CMK (cell line): ENCODE results near the gene TXLNB.

Experiments
- DNase-seq: peaks from one replicate; pipeline ENCODE4 v3.0.0-alpha.2; 2010; ENCODE audit warnings: low read depth

Gene TXLNB

DNA sequence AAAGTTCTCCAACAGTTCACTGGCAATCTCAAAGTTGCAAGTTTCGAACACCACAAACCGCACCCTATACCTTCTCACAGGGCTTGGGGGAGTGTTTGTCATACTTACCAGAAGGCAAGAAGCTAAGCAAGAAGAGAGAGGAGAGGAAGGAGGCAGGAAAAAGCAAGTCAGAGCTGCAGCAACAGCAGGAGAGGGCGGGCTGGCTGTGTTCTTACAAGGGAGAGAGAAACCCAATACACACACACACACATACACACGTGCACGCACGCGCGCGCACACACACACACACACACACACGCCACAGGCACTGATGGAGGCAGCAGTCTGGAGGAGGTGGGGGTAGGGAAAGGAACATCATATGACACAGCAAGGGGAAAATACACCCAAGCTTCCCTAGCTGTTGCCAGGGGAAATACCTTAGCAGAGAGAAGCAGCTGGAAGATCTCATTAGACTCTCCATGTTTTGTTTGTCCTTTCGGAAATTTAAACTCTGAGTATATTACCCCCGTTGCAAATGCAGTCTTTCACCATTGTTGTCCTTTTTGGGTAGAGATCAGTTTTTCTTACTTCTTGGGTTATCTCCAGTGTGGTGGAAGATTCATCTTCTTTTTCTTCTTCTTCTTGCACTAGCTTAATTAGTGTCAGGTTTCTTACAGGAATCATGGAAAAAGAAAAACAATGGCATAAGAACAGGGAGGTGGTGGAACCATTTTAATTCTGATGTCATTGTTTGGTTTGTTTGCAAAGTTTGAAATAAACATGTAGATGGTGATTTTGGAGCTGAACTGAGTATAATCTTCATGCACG lies at the start of gene TXLNB:
TXLNB (minus strand) TSS at position 186 of the 807 bp plus-strand sequence. CDS start 3,099 bp downstream, outside the sequence.
- DNase-seq: no peak

DNA sequence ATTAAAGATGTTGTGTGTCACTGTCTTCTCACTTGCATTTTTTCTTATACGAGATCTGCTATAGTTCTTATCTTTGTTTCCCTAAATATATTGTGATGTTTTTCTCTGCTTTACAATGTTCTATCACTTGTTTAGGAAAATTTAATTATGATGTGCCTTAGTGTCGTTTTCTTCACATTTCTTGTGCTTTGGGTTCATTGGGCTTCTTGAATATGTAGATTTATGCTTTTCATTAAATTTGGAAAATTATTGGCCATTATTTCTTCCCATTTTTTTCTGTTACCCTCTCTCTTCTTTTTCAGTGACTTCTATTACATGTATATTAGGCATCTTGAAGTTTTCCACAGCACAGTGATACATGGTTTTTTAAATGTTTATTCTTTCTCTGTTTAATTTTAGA lies 49.3 kb upstream of the TXLNB start:
- DNase-seq: no peak

DNA sequence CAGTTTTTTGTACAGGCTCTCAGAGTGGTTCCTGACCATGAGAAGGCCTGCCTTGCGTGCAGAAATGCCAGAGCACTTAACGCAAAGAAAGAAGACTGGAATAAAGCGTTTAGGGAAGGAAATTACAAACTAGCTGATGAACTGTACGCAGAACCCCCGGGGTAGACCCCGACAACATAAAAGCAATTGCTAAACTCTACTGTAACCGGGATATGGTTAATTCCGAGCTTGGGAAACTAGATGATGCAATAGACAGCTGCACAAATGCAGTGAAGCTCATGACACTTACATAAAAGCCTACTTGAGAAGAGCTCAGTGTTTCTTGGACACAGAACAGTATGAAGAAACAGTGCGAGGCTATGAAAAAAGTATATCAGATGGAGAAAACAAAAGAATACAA lies 47.0 kb upstream of the TXLNB start:
- no peak for DNase-seq

DNA sequence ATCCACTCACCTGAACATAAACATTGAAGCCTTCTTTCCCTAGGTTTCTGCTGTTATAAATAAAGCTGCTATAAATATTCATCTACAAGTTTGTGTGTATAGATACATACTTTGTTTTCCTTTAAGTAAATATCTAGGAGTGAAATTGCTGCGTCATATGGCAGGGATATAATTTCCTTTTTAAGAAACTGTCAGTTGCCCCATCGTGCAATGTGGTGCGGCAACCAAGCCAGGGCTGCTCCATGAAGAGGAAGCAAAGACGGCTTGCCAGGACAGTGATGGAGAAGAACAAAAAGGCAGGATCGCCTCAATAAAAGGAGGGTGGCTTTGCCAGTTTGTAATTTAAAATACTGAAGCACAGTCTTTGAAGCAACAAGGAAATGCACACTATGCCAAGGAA lies 46.0 kb upstream of the TXLNB start:
- DNase-seq: no peak

DNA sequence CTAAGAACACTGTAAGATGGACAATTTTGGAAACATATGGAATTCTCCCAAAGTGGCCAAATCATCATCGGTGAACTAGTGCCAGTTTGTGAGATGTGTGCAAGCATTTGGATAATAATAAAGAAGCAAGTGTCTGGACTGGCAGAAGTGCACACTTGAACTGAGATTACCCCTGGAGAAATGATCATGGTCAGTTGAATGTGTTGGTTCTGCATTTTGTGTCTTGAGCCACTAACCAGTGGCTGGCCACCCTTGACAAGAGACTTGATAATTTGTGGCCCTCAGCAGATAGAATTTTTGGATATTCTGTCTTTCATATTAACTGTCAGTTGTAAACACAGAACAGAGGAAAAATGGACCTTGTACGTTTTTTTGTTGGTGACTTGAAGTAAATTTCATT lies 45.2 kb upstream of the TXLNB start:
- DNase-seq: no peak

DNA sequence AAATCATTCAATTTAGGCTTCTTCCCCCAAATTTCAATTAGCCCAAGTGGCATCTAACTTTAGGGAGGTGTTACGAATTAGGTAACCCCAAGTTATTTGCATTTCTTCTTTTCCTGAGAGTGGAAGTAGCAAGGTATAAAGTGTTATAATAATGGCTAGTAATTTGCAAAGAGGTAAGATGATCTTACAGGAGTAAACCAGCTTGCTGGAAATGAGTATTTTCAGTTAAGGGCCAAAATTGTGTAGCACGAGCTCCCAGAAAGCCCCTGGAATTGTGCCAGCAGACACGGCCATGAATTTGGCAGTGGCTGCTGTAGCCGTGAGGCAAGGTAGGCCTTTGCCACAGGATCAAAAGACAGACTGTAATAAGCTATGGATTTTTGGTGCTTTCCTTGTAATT lies 44.7 kb upstream of the TXLNB start:
- DNase-seq: no peak

DNA sequence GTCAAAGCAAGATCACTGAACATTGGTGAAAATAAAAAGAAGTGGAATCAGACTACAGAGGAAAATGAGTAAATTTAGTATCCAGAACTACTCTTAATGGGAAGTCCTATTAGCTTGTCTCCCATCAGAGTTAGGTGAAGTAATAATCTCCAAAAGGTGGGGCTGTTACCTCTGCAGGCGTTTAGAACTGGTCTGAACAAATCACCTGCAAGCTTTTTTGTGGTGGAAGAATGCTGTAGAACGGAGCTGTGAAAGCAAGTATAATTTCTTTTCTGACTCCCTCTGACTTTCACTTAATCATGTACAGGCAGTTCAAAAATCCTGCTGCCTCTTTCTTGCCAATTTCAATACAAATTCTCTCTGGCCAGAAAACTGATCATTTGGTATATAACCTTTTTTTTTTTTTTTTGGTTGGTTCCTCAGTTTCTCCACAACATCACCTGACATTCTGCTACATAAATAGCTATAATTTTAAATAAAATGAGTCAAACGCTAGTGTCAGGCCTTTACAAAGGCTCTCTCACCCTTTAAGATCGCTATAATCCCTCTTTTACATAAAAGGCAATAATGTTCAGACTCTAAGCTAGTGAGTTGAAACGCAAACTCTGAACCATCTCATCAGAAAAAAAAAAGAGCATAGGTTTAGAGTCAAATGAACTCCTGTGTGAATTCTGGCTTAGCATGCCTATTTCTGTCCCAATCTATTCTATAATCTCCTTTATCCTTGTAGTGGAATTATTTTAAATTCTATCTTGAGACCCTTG lies 43.8 kb upstream of the TXLNB start:
- no peak for DNase-seq

DNA sequence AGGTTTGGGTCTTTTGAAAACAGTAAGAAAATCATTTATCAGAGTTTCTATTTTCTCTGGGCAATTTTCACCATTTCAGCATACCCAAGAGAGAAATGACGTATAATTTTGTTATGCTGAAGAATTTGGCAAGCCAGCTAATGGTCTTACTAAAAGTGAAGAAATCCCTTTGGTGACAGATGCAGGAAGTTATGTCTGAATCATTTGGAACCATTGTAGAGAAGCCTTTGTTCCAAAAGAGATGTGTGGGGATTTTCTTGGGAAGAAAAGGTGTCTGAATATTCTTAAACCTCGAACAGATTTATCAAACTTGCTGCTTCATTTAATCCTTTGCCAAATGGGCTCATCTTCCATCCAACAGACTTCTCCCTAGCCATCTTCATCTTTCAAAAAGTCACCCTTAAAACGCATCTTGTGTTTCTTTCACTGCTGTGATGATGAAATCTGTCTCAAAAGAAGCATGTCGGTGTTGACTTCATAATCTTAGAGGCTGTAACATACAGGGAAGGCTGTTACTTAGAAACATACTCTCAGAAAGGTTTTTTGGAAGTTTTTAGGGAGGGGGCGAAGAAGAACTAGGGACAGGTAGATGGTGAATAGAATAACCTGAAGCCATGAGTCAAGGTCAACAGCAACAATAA lies 43.1 kb upstream of the TXLNB start:
- DNase-seq: no peak

DNA sequence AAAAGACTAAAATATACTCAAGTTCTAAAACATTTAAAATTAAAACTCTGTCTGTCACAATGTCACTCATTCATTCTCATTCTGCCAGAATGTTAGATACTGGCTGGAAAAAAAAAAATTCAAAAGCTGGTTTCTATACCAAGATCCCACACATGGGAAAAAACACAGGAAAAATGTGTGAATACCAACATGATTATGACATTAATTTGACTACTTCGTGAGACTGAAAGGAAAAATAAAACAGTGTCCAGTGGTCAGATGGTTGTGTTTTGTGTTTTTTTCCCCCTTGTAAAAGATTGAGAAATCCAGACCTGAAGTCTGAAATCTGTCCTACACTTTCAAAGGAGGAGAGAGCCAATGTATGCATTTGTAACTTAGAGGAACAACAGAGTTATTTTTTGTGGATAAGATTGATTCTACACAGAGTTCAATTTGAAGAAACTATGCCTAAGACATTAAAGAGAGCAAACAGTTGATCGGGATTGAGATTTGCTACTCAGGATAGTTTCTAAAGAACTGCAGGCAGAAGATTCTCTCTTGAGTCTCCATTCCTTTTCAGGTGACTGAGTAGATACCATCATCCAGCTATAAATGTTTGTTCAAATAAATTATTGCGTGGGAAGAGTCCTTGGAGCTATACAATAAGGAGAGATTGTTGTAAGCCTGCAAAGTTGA lies 39.2 kb upstream of the TXLNB start:
- DNase-seq: no peak

DNA sequence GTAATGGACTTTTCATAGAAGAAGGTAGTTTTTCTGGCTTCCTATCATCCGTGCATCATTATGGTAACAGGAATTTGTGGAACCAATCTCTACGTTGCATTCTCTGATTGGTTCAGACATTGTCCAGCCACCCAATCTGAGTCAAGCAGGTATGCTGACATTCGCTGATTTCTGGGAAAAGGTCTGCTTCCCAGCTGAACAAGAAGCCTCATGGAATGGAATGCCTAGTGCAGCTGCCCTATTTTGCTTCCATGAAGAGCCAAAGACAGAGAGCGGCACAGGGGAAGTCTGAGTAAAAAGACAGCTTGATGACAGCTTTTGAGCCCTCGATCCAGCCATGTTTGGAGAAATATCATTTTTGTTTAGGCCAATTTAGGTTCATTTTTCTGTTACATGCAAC lies 38.5 kb upstream of the TXLNB start:
- DNase-seq: no peak

DNA sequence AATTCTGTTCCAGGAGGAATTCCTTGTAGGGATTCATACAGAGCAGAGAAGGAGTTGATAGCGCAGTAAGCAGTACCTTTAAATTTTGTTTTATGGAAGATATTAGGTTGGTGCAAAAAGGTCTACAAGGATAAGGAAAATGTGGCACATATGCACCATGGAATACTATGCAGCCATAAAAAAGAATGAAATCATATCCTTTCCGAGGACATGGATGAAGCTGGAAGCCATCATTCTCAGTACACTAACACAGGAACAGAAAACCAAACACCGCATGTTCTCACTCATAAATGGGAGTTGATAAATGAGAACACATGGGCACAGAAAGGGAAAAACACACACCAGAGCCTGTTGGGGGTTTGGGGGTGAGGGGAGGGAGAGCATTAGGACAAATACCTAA lies 37.4 kb upstream of the TXLNB start:
- no peak for DNase-seq

DNA sequence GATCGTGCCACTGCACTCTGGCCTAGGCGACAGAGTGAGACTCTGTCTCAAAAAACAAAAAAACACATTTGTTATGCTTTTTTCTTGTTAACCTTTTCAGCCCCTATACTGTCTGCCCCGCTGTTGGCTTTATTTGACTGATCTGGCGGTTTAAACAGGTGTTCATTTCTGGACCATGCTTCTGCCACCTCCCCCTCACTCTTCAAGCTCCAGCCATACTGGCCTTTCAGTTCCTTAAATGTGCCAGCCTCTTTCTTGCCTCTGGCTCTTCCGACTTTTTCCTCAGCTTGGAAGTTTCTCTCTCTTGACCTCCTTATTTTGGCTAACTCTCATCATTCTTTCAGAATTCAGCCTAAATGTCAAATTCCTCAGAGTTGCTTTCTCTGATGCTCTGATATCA lies 35.2 kb upstream of the TXLNB start:
- no peak for DNase-seq

DNA sequence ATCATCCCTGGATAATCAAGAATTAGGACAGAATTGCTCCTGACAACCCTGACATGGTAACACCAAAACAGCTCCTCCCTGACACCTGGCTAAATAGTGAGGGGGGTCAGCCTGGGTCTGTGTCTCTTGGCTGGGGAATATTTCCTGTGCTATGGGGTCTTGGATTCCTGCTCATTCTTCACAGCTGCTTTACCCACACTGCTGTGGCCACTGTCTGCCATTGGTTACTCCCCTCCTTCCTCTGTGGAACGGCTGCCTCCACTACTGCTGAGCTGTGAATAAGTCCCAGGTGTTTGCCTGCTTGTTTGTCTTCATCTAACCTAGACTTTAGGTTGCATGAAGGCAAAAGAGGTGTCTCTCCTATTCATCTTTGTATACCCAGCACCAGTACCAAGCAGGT lies 33.9 kb upstream of the TXLNB start:
- DNase-seq: no peak

DNA sequence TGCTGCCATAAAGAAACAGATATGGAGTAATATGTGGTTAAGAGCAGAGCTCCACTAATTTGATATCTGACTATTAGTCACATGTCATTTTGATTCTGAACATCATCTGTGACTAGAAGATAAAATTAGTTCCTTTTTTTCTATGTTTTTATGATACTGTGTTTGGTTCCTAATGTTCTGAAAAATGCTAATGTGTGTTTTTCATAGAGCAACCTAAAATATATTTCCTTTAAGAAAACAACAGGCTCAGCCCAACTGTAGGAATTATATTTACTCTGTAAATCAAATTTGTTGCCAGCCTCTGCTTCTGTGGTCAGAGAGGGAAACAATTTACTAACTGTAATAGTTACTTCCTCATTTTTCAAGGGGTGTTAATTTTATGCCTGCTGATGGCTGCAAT lies 33.3 kb upstream of the TXLNB start:
- DNase-seq: no peak

DNA sequence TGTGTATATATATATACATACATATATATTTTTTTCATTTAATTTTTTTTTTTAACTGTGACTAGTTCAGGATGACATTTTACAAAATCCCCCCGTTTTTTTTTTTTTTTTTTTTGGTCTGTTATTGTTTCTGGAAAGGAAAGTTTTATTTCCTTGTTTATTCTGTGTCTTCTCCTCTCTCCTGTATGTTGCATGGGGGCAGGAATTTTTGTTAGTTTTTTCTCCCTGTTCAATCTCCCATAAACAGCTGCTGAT lies 32.4 kb upstream of the TXLNB start:
- DNase-seq: no peak

DNA sequence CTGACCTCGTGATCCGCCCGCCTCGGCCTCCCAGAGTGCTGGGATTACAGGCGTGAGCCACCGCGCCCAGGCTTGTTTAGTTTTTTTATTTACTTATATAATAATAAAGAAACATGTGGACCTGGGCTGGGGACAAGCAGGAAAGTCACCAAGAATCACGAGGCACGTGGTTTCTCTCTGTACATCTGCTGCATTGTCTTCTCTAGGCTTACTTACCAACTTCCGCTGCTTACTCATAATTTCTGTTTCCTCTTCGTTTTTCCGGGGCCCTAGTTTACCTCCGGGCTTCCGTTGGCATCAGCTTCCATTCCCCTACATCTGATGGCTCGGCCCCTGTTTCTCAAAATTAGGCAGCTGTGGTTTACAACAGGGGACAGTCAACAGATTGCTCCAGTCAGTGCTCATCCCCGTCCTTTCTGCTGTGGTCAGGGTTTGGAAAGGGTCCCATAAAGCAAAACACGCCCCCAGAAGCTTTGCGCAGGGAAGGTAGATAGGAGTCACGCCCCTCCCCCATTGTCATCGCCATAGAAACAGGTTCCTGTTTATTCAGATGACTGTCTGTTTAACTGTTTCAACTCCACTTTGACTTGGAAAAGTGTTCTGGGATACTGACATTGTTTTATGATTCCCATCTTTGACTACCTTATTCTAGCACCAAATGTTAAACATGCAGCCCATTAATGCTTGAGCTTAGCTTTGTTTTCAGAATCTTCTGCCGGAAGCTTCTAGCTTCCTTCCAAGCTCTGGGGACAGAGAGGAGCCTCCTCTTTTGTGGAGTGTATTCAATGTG lies 31.9 kb upstream of the TXLNB start:
- DNase-seq: peak; percentile 43

DNA sequence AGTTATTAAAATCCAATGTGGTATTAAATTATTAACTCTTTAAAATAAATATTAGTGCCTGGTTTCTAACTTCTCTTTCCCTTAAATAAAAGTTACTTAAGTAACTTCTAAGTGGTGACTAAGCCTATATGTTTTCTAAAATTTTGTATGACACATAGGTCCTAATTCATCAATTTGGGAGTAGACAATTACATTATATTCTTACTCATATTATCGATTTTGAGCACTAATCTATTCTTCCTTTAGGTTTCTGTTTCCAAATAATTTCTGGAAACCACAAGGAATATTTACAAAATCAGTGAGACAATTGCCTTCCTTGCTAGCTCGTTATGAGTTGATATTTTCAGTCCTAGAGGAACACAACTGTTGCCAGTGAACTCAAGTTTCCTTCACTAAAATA lies 28.3 kb upstream of the TXLNB start:
- no peak for DNase-seq

DNA sequence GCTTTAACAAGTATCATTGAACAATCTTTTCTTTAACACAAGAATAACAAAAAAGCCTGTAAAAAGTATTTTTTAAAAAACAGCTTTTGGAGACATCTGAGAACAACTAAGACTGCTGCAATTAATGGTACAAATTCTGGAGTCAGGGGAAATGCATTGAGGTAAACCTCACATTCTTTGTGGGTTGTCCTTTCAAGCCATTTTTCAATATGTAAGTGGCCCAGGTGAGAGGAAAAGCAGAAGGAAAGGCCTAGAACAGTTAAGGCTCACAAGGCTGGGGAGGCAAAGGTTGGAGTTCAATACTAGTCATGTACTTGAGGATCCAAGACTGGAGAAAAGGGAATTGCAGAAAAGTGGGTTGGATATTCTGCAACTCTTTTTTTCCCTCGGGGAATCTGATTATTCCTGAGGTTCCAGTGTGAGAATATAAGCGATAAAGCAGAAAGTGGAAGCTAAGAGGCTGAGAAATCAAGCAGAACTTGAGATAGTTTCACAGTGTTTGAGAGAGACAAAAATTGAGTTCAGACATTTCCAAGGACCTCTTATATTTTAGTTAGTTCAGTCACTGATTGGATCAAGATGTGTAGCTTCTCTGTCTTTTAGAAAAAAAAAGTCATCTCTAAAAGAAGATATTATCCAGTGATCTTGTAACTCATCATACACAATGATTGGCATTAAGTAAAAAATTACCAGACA lies 25.0 kb upstream of the TXLNB start:
- DNase-seq: no peak

DNA sequence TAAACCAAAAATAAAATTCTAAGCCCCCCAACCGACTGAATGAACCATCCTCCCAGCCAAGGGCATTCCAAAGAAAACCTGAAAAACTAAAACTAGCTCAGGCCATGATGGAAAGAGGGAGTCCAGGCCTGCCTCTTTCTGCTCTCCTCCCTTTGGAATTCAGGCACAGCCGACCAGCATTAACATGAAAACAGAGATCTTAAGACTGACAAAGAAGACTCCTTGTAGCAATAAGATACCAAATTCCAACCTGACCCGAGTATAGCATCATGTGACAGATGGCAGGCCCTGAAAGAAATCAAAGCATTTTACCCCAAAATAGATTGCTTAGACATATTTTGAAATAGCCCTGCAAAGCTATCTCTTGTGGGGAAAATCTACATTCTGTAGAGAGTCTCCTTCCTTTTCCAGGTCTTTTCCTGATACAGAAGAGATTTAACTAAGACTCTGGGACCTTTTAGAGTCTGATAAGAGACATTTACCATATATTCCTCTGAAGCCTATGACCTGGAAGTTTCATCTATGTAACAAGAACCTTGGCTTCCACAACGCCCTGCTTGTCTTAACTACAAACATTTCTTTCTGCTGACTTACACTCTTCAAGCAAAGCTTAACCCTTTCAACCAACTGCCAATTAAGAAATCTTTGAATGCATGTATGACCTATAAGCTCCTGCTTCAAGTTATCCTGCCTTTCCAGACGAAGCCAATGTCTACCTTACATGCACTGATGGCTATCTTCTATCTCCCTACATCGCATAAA lies 22.2 kb upstream of the TXLNB start:
- DNase-seq: no peak

DNA sequence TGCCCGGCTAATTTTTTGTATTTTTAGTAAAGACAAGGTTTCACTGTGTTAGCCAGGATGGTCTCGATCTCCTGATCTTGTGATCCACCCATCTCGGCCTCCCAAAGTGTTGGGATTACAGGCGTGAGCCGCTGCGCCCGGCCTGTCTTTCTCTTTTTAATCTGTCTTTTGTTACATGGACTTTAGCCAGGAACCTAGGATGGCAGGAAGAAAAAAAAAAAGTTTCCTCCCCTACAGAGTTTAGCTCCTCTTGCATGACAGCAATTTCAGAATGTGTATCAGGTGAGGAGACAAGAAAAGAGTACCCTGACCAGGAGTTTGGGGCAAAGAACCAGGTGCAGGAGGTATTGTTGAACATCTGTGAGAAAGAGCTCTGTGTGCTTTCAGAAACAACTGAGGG lies 21.4 kb upstream of the TXLNB start:
- no peak for DNase-seq

DNA sequence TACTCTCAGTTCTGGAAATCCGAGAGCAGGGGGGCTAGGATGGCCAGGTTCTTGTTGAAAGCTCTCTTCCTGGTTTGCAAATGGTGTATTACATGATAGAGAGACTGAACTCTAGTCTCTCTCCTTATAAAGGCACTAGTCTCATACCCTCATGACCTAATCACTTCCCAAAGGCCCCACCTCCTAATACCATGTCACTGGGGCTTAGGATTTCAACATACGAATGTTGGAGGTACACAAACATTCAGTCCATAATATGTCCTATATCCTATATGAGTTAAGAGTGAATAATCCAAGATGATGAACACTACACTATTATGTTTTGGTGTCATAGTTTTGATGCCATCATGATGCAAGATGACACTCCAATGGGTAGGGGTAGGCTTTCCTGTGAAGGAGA lies 20.0 kb upstream of the TXLNB start:
- no peak for DNase-seq
